Activated T-cell treated with anti-CD3 and anti-CD28 coated beads for 24 hours (primary cell): Measurements from ENCODE around the gene GARS1.
"Not testable (repeated sequence)": the region's sequence is repeated elsewhere in the genome, so short reads cannot be mapped to it uniquely, and the experiment has no call there.

ENCODE experiments used
- DNase-seq: peaks from one replicate; pipeline ENCODE4 v3.0.0-alpha.2; 2020; ENCODE audit warnings: low read depth

The GARS1 gene

GRCh38 chr7:30633223-30633622, 38.5 kb downstream of the GARS1 start:
- DNase-seq = no peak

DNA sequence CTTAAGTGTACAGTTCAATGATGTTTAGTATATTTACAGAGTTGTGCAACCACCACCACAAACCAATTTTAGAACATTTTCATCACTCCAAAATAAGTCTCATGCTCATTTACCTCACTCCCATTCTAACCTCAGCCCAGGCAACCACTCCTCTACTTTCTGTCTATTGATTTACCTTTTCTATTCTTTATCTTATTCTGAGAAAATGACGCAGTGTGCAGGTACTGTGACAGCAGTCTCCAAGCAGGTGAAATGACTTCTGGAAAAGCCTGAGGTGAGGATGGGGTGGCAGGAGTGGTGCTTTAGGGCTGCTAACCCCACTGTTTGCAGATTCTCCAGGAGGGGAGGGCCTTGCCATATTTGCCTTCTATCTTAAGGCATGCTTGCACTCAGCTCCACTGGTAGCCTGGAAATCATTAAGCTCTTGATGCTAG, 39.5 kb downstream of the GARS1 start:
- DNase-seq = no peak

DNA sequence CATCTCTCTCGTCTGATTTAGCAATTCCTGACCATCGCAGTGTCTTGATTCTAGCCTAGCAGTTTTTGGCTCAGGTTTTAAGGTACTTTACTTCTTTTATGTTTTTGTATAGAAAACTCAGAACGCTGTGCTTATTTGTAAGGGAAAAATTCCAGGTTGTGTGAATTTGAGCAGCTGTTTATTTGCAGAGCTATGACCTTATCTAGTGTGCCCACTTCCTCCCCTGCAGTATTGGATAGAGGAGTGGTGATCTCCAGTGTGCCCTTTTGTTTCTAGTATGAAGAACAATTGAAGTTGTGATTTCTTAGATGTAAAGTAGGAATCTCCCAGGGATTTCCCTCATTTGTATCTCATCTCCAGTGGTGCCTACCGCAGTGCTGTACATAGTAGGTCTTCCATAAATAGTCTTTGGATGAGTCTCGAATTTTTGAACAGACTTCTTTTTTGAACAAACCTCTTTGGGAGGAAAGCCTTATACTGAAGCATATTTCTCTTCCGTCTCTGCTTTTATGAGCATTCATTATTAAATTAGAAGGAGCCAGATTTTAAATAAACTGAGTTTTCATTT, 40.0 kb downstream of the GARS1 start:
- DNase-seq = no peak

GRCh38 chr7:30635798-30636197, 41.1 kb downstream of the GARS1 start:
- no peak for DNase-seq

- DNase-seq = not testable (repeated sequence)
Measured at GRCh38 chr7:30642322-30642721, 47.6 kb downstream of the GARS1 start.

GRCh38 chr7:30642789-30643188, 48.1 kb downstream of the GARS1 start:
- DNase-seq = no peak

DNA sequence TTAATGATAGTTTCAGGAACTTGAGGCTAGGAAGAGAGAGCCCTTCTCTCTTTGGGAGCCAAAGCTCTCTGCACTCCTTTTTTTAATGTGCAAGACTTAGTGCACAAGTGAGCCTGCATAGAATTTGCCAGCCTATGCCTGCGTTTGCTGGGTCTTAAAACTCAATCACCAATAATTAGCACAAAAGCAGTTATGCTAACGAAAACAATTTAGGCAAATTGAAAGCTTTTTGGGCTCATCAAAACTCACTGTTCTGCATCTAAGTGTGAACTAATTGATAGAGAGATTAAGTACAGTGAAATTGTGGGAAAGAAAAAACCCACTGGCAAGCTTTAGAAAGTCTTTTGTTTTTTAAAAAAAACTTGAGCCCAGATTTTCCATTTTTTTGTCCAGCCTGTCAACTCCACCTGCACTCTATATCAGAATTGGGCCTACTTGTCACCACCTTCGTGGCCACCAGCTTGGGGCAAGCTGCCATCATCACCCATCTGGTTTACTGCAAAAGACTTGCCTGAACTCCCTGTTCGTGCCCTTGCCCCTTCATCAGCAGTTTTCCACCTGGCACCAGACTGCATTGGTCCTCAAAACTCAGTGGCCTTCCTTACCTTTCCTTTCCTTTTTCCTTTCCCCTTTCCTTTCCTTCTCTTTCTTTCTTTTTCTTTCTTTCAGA, 49.7 kb downstream of the GARS1 start:
- no peak for DNase-seq

DNA sequence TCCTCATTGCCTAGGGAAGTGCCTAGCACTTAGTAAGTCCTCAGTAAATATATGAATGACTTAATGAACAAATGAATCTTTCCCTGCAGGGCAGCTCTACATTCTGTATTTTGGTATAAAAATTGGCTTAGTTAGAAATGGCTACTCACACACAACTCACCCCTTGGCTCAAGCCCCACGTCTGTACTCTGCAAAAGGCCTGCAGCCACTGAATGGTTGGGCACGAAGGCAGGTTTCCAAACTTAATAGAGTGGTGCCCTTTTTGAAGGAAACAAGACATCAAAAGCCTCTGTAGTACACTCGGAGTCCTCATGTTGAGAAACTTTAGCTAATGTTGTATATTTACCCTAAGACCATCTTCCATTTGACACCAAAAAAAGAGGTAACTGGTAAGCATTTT, 51.0 kb downstream of the GARS1 start:
- DNase-seq = no peak

GRCh38 chr7:30646154-30646553, 51.5 kb downstream of the GARS1 start:
- no peak for DNase-seq

DNA sequence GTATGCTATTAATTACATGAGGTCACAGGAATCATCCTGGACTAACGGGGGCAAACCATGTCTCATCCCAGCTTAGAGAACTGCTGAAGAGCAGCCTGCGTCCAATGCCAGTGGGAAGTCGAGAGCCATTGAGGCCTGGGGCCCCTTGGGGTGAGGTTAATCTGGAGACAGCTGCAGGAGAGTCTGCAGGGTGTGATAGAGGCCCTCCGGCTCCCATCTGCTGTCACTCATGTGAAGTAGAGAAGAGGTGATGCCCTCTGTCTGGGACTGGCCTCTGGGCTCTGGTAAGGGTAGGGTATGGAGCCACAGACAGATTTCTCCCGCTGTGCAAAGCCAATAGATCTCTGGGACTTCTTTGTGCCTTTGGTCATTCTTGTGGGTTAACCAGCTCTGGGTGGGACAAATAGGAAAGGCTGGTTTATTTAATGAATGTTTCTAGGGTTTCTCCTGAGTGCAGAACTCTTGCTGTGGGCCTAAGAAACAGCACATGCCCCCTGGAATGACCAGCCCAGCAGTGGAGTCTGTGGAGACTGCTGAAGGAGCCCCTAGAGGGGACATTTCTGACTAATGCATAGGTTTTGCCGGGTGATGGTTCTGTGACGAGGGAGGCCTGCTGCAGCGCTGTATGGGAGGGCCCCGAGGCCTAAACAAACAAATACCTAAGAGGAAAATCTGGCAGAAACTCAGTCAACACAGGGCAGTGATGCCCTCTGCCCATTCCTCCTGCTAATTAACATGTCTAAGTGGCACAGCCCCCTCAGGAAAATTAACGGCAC, 53.1 kb downstream of the GARS1 start:
- no peak for DNase-seq

DNA sequence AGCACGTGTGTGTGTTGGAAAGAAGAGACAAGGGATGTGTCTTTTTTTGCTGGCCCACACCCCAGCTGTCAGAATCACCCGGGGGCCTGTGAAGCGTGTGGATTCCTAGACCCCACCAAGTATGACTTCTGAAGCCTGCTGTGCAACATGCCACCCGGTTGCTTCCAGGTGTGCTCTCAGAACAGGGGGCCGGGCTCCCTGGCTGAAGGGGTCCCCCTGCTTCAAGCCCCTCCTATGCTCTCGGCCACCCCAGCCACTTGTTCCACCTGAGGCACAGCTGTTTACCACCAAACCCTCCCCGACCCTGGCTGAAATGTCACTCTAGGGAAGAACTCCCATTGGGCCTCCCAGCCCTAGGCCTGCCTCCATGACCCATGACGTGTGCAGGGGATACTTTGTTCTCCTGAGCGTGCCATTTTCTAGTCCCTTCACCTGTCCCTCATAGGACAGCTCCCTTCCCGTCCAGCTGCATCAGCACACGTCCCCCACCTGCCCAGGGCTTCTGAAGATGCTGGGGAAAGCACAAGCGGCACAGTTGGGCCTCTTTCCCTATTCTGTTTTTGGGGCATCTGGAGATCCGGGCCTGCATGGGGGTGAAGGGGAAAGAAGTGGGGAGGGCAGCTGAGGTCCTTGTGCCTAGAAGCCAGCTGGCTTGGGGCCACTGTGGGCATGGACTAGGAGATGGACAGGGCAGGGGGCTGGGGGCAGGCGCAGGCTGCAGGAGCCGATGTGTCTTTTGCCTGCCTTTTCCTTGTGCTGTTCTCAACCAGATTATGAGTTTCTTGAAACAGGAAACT, 54.3 kb downstream of the GARS1 start:
- DNase-seq = no peak

- no peak for DNase-seq
Measured at GRCh38 chr7:30649717-30650420, 55.2 kb downstream of the GARS1 start.

DNA sequence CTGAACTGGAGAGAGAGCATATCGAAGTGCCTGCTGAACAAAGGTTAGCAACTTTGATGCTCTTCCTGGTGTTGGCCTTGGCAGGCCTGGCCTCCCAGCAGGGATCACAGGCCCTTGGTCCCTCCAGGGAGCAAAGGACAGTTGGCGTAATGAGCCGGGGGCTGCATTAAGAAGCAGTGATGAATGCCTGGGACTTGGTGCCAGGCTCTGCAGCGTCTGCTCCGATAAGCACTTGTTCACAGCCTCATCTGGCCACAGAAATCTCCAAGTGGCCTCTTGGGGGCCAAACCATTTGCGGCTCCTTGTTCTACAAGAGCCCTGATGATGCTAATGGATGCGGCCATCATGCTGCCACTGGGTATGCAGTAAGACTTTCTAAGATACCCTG, 55.7 kb downstream of the GARS1 start:
- DNase-seq = no peak

DNA sequence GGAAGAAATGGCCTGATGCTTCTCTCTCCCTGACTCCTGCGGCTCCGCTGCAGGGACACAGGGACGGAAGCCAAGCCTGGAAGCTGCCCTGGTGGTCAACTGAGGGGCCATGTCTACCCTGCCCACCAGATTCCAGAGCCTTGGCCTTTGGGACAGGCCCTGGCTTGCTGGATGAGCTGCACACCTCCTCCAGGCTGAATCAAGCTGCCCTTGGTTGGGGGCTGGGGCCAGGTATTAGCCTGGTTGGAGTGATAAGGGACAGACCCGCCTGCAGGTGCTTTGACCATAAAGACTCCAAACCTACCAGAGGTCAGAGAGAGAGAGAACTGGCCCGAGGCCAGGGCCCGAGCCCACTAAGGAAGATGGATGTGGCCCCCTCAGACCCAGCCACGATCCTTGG, 57.5 kb downstream of the GARS1 start:
- DNase-seq = no peak

GRCh38 chr7:30652698-30653641, 58.3 kb downstream of the GARS1 start:
- DNase-seq = no peak

DNA sequence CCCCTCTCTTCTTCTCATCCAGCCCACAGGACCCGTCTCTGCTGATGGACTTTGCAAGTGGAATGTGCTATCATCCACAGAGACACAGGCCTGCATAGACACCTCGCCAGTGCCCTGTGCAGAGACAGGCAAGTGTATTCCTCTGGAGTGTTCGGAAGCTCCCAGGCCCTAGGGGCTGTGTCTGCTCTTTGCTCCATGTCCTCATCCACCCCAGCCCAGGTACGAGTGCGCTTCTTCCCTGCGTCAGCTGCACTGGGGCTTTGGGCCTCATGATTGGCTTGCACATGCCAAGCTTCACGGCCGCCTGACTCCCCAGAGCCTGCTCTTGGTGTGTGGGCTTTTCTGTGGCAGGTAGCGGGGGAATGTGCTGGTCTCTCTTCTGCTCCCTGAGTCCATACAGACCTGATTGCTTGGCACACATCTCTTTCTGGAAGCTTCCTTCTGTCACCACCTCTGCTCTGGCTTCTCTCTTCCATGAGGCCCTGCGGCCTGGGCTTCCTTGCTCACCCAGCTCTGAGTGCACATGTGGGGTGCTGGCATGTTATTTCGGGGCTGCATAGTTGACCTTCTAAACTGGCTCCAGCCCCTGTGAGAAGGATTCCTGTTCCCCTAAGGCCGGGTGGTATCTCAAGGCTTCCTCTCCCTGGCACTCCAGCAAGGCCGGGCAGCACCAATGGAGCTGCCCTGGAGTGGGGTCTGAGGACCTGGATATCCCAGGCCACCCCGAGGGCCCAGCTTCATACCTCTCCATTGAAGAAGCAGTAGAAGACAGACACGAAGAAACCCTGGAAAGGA, 59.8 kb downstream of the GARS1 start:
- no peak for DNase-seq

DNA sequence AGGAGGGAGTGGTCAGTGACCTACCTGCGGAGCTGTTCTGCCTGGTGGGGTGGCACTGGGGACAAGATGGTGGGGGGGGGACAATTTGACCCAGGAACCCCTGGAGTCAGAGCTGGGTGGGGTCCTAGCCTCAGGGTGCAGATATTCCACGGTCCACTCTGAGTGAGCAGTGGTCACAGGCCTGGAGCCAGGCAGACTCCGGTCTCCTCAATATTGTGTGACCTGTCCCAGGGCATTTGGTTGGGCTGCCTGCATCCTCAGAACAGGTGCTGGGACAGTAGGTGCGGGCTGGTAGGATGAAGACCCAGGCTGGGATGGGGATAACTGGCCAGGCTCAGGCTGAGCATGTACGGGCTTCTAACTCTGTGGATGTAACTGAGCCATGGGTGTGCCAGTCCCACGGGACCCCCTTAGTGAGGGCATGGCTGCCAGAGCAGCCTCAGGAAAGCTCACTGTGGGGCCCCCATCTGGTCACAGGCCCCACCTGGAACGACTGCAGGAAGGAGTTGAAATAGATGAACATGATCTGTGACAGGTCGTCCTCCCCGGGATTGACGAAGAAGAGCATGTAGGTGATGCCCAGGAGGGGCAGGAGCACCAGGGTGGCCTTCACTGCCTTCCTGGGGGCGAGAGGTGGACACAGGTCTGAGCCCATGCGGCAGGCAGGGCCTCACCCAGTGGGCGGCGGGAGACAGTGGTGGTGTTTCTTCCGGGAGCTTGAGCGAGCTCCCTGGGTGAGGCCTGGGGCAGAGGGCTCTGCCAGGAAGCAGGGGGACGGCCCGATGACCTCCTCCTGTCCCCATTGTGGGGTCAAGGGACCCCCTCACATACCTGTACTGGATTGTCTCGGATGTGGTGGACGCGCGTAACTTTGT, 60.7 kb downstream of the GARS1 start:
- DNase-seq = no peak

DNA sequence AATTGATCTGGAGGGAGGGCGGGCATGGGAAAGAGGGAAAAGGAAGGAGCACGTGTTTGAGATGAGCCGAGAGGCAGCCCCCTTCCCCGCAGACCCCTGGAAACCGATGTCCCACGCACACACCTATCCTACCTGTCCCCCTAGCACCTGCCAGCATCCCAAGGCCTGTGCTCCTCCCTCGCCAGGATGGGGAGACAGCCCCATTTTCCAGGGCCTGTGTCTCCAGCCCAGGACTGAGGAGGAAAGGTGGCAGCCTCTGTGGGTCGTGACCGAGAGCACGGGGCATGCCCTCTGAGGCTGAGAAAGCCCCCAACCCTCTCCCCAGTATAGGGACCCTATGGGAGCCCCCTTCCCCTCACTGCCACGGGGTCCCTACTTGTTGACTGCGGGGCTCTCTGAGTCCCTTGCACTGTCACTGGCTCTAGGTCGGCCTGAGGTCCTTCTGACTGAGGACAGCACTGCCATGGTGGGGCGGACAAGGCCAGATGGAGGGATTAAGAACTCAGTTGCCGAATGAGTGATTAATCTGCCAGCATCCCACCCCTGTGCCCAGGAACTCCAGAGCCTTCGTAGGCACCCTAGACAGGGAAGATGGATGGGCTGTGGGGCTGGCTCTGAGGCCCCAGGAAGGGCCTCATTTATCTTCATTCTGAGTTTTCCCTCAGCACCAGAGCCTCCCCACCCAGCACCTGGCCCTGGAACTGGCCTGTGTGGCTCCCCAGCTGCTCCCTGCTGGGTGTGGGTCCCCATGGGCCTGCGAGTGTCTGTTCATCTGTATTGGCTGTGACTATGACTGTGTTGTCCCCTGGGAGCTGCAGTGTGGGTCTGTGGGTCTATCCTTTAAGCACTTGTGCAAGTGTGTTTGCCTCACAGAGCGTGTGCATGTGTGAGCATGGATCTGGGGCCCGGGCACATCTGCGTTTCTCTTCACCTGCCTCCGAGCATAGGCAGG, 61.6 kb downstream of the GARS1 start:
- DNase-seq = no peak
